NT2/D1 (cell line): Measurements from ENCODE around the gene PTDSS2.

ENCODE experiments used
- DNase-seq: peaks from one replicate; pipeline ENCODE4 v3.0.0-alpha.2; 2011; ENCODE audit warnings: low read depth, low spot score
- H3K27me3 ChIP-seq: 2 replicates; pipeline ENCODE4 v1.6.0; 2011; ENCODE audit warnings: mild to moderate bottlenecking; ENCODE audit not compliant: insufficient read length, insufficient read depth
- H3K36me3 ChIP-seq: 2 replicates; pipeline ENCODE4 v1.6.1; 2011; ENCODE audit warnings: mild to moderate bottlenecking, low read length, mixed read lengths; ENCODE audit not compliant: insufficient read depth, insufficient read length
- H3K4me1 ChIP-seq: 2 replicates; pipeline ENCODE4 v1.5.1; 2011; ENCODE audit not compliant: insufficient read depth, insufficient read length
- H3K4me3 ChIP-seq: 2 replicates; pipeline ENCODE4 v1.5.1; 2011; ENCODE audit warnings: low read depth; ENCODE audit not compliant: insufficient read length
- H3K9ac ChIP-seq: 2 replicates; pipeline ENCODE4 v1.6.0; 2011; ENCODE audit warnings: low read depth; ENCODE audit not compliant: insufficient read length
- H3K9me3 ChIP-seq: 2 replicates; pipeline ENCODE4 v1.5.1; 2011; ENCODE audit warnings: mild to moderate bottlenecking, low read length; ENCODE audit not compliant: insufficient read depth
- SUZ12 ChIP-seq: IDR thresholded peaks from 2 replicates; pipeline ENCODE4 v1.6.1; 2011; ENCODE audit not compliant: insufficient read length, insufficient read depth; ENCODE audit errors: extremely low read depth
- YY1 ChIP-seq: IDR thresholded peaks from 2 replicates; pipeline ENCODE4 v1.6.1; 2011; ENCODE audit not compliant: insufficient read length, insufficient read depth
- ZNF274 ChIP-seq: IDR thresholded peaks from 2 replicates; pipeline ENCODE4 v1.6.1; 2011; ENCODE audit warnings: mild to moderate bottlenecking, low read depth, low read length

Gene PTDSS2

DNA sequence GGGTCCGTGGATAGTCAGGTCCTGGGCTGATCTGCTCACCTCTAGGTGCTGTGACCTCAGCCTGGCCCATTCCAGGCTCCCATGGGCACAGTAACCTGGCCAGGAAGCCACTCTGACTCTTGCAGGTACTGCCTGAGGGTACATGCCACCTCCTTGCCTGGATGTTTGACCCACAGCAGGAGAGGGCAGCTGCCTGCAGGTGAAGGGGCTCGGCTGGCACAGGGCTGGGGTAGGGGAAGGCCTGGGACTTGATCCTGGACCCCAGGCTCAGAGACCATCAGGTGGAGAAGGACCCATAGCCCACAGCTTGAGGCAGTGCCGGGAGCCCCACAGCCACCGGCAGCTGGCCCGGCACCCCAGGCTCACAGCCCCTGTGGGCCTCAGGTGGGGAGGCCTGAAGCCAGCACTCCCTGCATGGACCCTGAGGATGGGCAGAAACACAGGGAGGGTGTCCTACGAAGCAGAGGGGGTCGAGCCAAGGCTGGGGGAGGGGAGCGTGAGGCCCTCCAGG is 89.9 kb downstream of the PTDSS2 start:
- Histone ChIP-seq H3K9ac (peak overlapping the region; percentile 44), H3K9me3 (no peaks in the 10 kb centered on the region), H3K4me3 (no peak overlapping the region), H3K27me3 (peaks cover 26% of the 10 kb centered on the region), H3K4me1 (peaks cover 28% of the 10 kb centered on the region), H3K36me3 (no peaks in the 10 kb centered on the region)
- no peak for DNase-seq
- TF ChIP-seq ZNF274 (no peak), YY1 (no peak), SUZ12 (no peak)
